ENCODE results near the gene ARMH3.

The ARMH3 gene

DNA sequence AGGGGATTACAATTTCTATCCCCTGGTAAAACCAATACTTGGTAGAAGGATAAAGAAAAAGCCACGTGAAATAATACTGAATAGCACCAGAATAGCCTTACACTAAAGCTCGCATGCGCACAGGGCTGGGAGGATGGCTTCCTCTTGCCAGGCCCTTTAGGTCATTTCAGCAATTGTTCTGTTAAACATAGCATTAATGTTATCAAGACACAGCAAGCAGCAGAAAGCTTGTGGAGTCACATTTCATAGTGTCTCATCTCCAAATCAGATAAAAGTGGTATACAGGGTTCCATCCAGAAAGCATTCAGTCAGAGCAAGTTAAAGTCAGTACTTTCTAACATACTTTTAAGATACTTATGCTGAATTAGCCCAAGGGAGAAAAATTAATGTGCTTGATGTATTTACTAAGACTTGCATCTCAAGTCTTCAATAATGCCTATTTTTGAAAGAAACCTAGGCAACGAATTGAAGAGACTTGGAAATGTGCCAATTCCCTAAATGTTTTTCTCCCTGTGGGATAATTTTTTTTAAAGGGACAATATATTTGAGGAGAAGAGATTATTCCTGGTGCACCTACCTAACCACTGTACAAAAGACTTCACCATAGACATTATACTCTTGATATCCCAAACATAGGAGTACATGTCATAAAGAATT lies 258.4 kb downstream of the ARMH3 start:
- DNase-seq (ENCODE audit: low read depth), result no peak
- no peak overlapping the region for H3K4me3 ChIP-seq (ENCODE audit: low read depth, low read length)
- TF ChIP-seq, protein P1, sequence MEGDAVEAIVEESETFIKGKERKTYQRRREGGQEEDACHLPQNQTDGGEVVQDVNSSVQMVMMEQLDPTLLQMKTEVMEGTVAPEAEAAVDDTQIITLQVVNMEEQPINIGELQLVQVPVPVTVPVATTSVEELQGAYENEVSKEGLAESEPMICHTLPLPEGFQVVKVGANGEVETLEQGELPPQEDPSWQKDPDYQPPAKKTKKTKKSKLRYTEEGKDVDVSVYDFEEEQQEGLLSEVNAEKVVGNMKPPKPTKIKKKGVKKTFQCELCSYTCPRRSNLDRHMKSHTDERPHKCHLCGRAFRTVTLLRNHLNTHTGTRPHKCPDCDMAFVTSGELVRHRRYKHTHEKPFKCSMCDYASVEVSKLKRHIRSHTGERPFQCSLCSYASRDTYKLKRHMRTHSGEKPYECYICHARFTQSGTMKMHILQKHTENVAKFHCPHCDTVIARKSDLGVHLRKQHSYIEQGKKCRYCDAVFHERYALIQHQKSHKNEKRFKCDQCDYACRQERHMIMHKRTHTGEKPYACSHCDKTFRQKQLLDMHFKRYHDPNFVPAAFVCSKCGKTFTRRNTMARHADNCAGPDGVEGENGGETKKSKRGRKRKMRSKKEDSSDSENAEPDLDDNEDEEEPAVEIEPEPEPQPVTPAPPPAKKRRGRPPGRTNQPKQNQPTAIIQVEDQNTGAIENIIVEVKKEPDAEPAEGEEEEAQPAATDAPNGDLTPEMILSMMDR (IDR thresholded peaks at IDR 0.05; ENCODE audit: low read depth, low read length), result no peak
- TF ChIP-seq MYC (IDR thresholded peaks at IDR 0.05; ENCODE audit: low read depth, low read length) (no peak), POLR2A (IDR thresholded peaks at IDR 0.05; ENCODE audit: extremely low read depth, insufficient read length) (no peak)
- TF ChIP-seq, protein P2, sequence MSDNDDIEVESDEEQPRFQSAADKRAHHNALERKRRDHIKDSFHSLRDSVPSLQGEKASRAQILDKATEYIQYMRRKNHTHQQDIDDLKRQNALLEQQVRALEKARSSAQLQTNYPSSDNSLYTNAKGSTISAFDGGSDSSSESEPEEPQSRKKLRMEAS (IDR thresholded peaks at IDR 0.05; ENCODE audit: low read depth, low read length), result no peak
